ENCODE data around the gene PDZD7. TPM values are rescaled to one million over a fixed set of nuclear protein-coding genes. Genes with fewer than 3 reads are reported as not detected.

The PDZD7 gene
- polyA plus RNA-seq, 1 donor from 2014 or later: 1.5 TPM

GRCh38 chr10:101060951-101061623, 30.2 kb upstream of the PDZD7 start:
- H3K27ac ChIP-seq (ENCODE audit: low read length): peak overlapping the region; percentile 88
- peak overlapping the region; percentile 94 for H3K9ac ChIP-seq (ENCODE audit: low read length)
- no peak for TF ChIP-seq SMC3 (conservative IDR thresholded peaks at IDR 0.05; ENCODE audit: poor library complexity)
- no peak for TF ChIP-seq RAD21 (conservative IDR thresholded peaks at IDR 0.05)
- peak; percentile 65 for TF ChIP-seq TAF1 (IDR thresholded peaks at IDR 0.05; ENCODE audit: low read depth)
- TF ChIP-seq CTCF (IDR thresholded peaks at IDR 0.05; ENCODE audit: poor library complexity, severe bottlenecking): no peak
- no peak for TF ChIP-seq POLR2AphosphoS5 (IDR thresholded peaks at IDR 0.05)
- TF ChIP-seq EP300 (conservative IDR thresholded peaks at IDR 0.05; ENCODE audit: poor library complexity, severe bottlenecking): peak; percentile 16
- H4K20me1 ChIP-seq (ENCODE audit: insufficient read depth): no peaks in the 10 kb centered on the region
- H3K79me2 ChIP-seq (replicated peaks; ENCODE audit: insufficient read depth, low read length): no peaks in the 10 kb centered on the region
- H3K36me3 ChIP-seq (ENCODE audit: insufficient read depth, low read length): no peaks in the 10 kb centered on the region
- peak overlapping the region; percentile 99 for H2AFZ ChIP-seq (ENCODE audit: low read depth, low read length)
- H3F3A ChIP-seq (ENCODE audit: insufficient read depth, low read length, poor library complexity, severe bottlenecking): peaks cover 3% of the 10 kb centered on the region
- peaks cover 51% of the 10 kb centered on the region for H3K27me3 ChIP-seq (ENCODE audit: insufficient read depth, low read depth, low read length)
- no peak overlapping the region for H3K4me2 ChIP-seq (ENCODE audit: low read length)
- no peaks in the 10 kb centered on the region for H3K9me3 ChIP-seq (ENCODE audit: low read length)
- peak overlapping the region; percentile 94 for H3K4me3 ChIP-seq (ENCODE audit: low read length)
- H3K9me2 ChIP-seq (ENCODE audit: insufficient read depth, low read length): no peaks in the 10 kb centered on the region

- Histone ChIP-seq H3F3A (ENCODE audit: insufficient read depth, low read length, poor library complexity, severe bottlenecking) (peaks cover 3% of the 10 kb centered on the region), H3K9me3 (ENCODE audit: low read length) (no peaks in the 10 kb centered on the region), H3K36me3 (ENCODE audit: insufficient read depth, low read length) (no peaks in the 10 kb centered on the region), H3K27me3 (ENCODE audit: insufficient read depth, low read depth, low read length) (peaks cover 44% of the 10 kb centered on the region), H3K79me2 (replicated peaks; ENCODE audit: insufficient read depth, low read length) (no peaks in the 10 kb centered on the region), H3K9ac (ENCODE audit: low read length) (peak overlapping the region; percentile 94), H2AFZ (ENCODE audit: low read depth, low read length) (peak overlapping the region; percentile 99), H3K27ac (ENCODE audit: low read length) (peak overlapping the region; percentile 88), H3K4me2 (ENCODE audit: low read length) (peak overlapping the region; percentile 89), H3K4me3 (ENCODE audit: low read length) (peak overlapping the region; percentile 94), H4K20me1 (ENCODE audit: insufficient read depth) (no peaks in the 10 kb centered on the region), H3K9me2 (ENCODE audit: insufficient read depth, low read length) (no peaks in the 10 kb centered on the region)
- TF ChIP-seq EZH2 (IDR thresholded peaks at IDR 0.05; ENCODE audit: borderline replicate concordance, insufficient read depth, low read length, poor library complexity, severe bottlenecking) (no peak), SMC3 (conservative IDR thresholded peaks at IDR 0.05; ENCODE audit: poor library complexity) (peak; percentile 87), RAD21 (conservative IDR thresholded peaks at IDR 0.05) (peak; percentile 79), MXI1 (conservative IDR thresholded peaks at IDR 0.05; ENCODE audit: poor library complexity, severe bottlenecking) (peak; percentile 73), CTCF (IDR thresholded peaks at IDR 0.05; ENCODE audit: poor library complexity, severe bottlenecking) (peak; percentile 89), REST (IDR thresholded peaks at IDR 0.05; ENCODE audit: borderline replicate concordance) (no peak)
Observed at GRCh38 chr10:101060036-101060950, 29.4 kb upstream of the PDZD7 start.

All from neural cell (in vitro differentiated cells).